ENCODE results near the gene EPHB6.

EPHB6 gene

DNA sequence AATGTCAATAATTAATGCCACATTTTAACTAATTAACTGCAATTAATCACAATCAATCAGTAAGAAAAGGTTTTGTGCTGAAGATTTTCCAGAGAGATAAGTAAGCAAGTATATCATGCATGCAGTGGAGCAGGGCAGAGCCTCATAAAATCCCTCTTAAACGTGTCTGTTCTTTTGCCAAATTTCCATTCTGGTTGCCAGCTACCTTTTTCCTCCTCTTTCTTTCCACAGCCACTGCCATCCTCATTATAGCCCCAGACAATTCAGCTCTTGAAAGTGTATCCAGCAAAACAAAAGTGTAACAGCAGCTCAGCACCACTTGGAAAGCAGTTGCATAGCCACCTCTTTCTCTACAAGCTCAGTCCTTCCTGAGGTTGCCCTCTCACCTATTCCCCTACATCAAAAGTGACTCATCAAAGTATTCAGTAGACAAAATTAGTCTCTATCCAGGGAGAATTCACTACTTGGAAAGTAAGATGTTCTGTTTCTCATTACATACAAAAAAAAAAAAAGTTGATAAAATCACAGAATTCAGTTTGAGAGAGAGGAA is 26.9 kb upstream of the EPHB6 start:
- Histone ChIP-seq H3K27ac (replicated peaks) (no peak overlapping the region), H3K4me3 (replicated peaks; ENCODE audit: insufficient read depth, low read length) (no peak overlapping the region), H3K27me3 (ENCODE audit: insufficient read depth, poor library complexity, severe bottlenecking) (no peaks in the 10 kb centered on the region)
- no peak for DNase-seq (ENCODE audit: low read depth in 1 of 2, low spot score in 1 of 2)
- TF ChIP-seq POLR2AphosphoS5 (IDR thresholded peaks at IDR 0.05; ENCODE audit: low read depth) (no peak), GABPA (IDR thresholded peaks at IDR 0.05; ENCODE audit: low read depth) (no peak), SPI1 (IDR thresholded peaks at IDR 0.05; ENCODE audit: borderline replicate concordance, low read depth) (no peak)
- TF ChIP-seq, protein P1, sequence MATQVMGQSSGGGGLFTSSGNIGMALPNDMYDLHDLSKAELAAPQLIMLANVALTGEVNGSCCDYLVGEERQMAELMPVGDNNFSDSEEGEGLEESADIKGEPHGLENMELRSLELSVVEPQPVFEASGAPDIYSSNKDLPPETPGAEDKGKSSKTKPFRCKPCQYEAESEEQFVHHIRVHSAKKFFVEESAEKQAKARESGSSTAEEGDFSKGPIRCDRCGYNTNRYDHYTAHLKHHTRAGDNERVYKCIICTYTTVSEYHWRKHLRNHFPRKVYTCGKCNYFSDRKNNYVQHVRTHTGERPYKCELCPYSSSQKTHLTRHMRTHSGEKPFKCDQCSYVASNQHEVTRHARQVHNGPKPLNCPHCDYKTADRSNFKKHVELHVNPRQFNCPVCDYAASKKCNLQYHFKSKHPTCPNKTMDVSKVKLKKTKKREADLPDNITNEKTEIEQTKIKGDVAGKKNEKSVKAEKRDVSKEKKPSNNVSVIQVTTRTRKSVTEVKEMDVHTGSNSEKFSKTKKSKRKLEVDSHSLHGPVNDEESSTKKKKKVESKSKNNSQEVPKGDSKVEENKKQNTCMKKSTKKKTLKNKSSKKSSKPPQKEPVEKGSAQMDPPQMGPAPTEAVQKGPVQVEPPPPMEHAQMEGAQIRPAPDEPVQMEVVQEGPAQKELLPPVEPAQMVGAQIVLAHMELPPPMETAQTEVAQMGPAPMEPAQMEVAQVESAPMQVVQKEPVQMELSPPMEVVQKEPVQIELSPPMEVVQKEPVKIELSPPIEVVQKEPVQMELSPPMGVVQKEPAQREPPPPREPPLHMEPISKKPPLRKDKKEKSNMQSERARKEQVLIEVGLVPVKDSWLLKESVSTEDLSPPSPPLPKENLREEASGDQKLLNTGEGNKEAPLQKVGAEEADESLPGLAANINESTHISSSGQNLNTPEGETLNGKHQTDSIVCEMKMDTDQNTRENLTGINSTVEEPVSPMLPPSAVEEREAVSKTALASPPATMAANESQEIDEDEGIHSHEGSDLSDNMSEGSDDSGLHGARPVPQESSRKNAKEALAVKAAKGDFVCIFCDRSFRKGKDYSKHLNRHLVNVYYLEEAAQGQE (IDR thresholded peaks at IDR 0.05; ENCODE audit: insufficient replicate concordance, low read depth), result no peak
- TF ChIP-seq, protein P2, sequence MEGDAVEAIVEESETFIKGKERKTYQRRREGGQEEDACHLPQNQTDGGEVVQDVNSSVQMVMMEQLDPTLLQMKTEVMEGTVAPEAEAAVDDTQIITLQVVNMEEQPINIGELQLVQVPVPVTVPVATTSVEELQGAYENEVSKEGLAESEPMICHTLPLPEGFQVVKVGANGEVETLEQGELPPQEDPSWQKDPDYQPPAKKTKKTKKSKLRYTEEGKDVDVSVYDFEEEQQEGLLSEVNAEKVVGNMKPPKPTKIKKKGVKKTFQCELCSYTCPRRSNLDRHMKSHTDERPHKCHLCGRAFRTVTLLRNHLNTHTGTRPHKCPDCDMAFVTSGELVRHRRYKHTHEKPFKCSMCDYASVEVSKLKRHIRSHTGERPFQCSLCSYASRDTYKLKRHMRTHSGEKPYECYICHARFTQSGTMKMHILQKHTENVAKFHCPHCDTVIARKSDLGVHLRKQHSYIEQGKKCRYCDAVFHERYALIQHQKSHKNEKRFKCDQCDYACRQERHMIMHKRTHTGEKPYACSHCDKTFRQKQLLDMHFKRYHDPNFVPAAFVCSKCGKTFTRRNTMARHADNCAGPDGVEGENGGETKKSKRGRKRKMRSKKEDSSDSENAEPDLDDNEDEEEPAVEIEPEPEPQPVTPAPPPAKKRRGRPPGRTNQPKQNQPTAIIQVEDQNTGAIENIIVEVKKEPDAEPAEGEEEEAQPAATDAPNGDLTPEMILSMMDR (IDR thresholded peaks at IDR 0.05; ENCODE audit: insufficient read depth, low read length), result no peak

DNA sequence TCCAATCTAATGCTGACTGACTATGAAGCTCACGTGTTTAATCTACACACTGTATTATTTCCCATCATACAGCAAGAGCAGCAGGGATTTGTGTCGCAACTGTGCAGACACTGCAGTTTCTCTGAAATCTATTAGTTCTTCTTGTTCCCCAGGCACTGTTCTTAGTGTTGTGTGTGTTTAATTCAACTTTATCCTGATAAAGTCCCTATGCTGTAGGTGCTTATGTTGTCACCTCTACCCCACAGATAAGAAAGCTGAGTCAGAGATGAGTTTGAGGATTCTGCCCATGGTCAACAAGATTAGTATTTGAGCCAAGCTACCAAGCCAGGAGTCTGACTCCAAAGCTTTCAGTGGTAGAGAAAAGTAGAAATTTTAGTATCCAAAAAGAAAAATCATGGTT is 22.5 kb upstream of the EPHB6 start:
- Histone ChIP-seq H3K27ac (replicated peaks) (no peak overlapping the region), H3K27me3 (ENCODE audit: insufficient read depth, poor library complexity, severe bottlenecking) (no peaks in the 10 kb centered on the region), H3K4me3 (replicated peaks; ENCODE audit: insufficient read depth, low read length) (no peak overlapping the region)
- TF ChIP-seq GABPA (IDR thresholded peaks at IDR 0.05; ENCODE audit: low read depth), result no peak
- no peak for TF ChIP-seq POLR2AphosphoS5 (IDR thresholded peaks at IDR 0.05; ENCODE audit: low read depth)
- TF ChIP-seq, protein P1 (IDR thresholded peaks at IDR 0.05; ENCODE audit: insufficient replicate concordance, low read depth), result no peak
- TF ChIP-seq, protein P2 (IDR thresholded peaks at IDR 0.05; ENCODE audit: insufficient read depth, low read length), result no peak
- TF ChIP-seq SPI1 (IDR thresholded peaks at IDR 0.05; ENCODE audit: borderline replicate concordance, low read depth), result no peak
- DNase-seq (ENCODE audit: low read depth in 1 of 2, low spot score in 1 of 2), result no peak

DNA sequence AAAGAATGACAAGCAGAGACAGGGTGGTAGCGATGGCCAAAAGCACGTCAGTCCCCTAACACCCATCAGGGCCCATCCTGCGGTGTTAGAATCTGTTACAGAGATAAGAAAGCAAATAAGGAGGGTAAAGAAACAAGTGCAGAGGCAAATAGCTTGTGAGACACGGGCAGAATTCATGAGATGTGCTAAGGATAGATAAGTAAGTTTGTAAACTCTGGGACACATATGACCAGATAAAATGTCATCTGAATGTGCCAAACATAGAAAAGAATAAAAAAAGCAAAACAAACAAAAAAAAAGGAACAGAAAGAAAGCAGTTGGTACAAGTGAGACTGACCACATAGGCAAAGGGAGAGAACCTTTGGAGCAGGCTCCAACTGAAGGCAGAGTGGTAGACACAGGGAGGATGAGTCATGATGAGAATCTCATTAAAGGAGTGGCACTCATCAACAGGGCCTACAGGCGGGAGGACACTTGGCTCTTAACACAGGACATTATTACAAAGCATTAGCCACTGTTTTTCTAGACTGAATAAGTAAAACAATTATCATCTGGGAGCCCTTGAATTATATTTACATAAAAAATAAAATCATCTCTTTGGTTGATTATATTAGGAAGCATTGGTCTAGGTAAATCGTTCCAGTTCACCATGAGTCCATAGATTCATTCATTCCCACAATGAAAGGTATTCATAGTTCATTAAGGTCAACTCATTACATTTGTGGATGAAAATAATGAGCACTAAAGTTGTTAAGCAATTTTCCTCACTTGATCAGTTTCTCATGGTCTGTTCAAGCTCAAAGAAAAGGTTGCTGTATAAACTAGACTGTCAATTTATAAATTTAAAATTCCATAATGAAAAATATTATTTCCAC is 21.5 kb upstream of the EPHB6 start:
- H3K27ac ChIP-seq (replicated peaks), result no peak overlapping the region
- H3K27me3 ChIP-seq (ENCODE audit: insufficient read depth, poor library complexity, severe bottlenecking), result no peaks in the 10 kb centered on the region
- H3K4me3 ChIP-seq (replicated peaks; ENCODE audit: insufficient read depth, low read length), result no peak overlapping the region
- TF ChIP-seq SPI1 (IDR thresholded peaks at IDR 0.05; ENCODE audit: borderline replicate concordance, low read depth) (no peak), GABPA (IDR thresholded peaks at IDR 0.05; ENCODE audit: low read depth) (no peak), POLR2AphosphoS5 (IDR thresholded peaks at IDR 0.05; ENCODE audit: low read depth) (no peak)
- TF ChIP-seq, protein P2 (IDR thresholded peaks at IDR 0.05; ENCODE audit: insufficient read depth, low read length), result no peak
- TF ChIP-seq, protein P1 (IDR thresholded peaks at IDR 0.05; ENCODE audit: insufficient replicate concordance, low read depth), result no peak
- DNase-seq (ENCODE audit: low read depth in 1 of 2, low spot score in 1 of 2), result no peak
